HepG2 (cell line): Measurements from ENCODE around the gene IQCN. TPM values are rescaled to one million over a fixed set of nuclear protein-coding genes. Genes with fewer than 3 reads are reported as not detected.

Experiments used
- ATAC-seq: fragments of 200-7000 bp; cut with Tn5 transposase; 3 replicates; pipeline ENCODE4 v1.9.1; 2020; ENCODE audit warnings: mild to moderate bottlenecking, moderate library complexity
- BruUV-seq: library from RNA; stranded (reverse); fragments of 400-500 nt; replicated peaks from 2 replicates; lab custom pipeline; 2021; lab: Mats Ljungman, UMichigan
- CTCF ChIA-PET: fragments of 300-600 bp; formaldehyde crosslinking; extraction: SDS; loops from one replicate; lab custom pipeline; 2021; ENCODE audit warnings: low total read pairs, inconsistent platforms, low intra/inter-chr PET ratio; lab: Yijun Ruan, JAX
- POLR2A ChIA-PET: fragments of 350-600 bp; sonication (Branson Sonifier 250); formaldehyde crosslinking; loops from one replicate; lab custom pipeline; 2020; ENCODE audit warnings: antibody characterized with exemption, inconsistent platforms; lab: Yijun Ruan, JAX
- DNase-seq: peaks from one replicate; pipeline ENCODE4 v3.0.0-alpha.2; 2015; ENCODE audit warnings: low spot score
- FAIRE-seq: peaks from 3 replicates; lab custom pipeline; 2011; peaks lifted over from hg19 to GRCh38; lab: Jason Lieb, UNC
- H2AFZ ChIP-seq: one replicate; pipeline ENCODE4 v1.6.1; 2011; ENCODE audit warnings: low read length, inconsistent platforms
- H3K27ac ChIP-seq: fragments of 300-600 bp; 3 replicates; pipeline ENCODE4 v1.8.0; 2011; ENCODE audit warnings: mixed run types, mild to moderate bottlenecking, mixed read lengths, low read length, inconsistent platforms; ENCODE audit not compliant: insufficient read depth; ENCODE audit errors: extremely low read length
- H3K27me3 ChIP-seq, 2 experiments: fragments of 200-600 bp in 1 of 2; 2 replicates in 1 of 2; 3 replicates in 1 of 2; pipeline versions ENCODE4 v1.6.0 to v1.8.0; 2011; ENCODE audit warnings: low read length in 2 of 2, mild to moderate bottlenecking in 2 of 2, moderate library complexity in 2 of 2, inconsistent platforms in 1 of 2; ENCODE audit not compliant: insufficient read depth in 2 of 2, control insufficient read depth in 1 of 2
- H3K36me3 ChIP-seq, 2 experiments: fragments of 200-600 bp in 1 of 2; replicated peaks in 1 of 2; 2 replicates in 1 of 2; 3 replicates in 1 of 2; pipeline versions ENCODE4 v1.5.1 to v1.8.0; 2011; ENCODE audit warnings: low read length in 2 of 2, inconsistent platforms in 1 of 2; ENCODE audit not compliant: insufficient read depth in 2 of 2, control insufficient read depth in 1 of 2
- H3K4me1 ChIP-seq: 2 replicates; pipeline ENCODE4 v1.5.1; 2012; ENCODE audit warnings: low read length, inconsistent platforms; ENCODE audit not compliant: insufficient read depth
- H3K4me2 ChIP-seq: 2 replicates; pipeline ENCODE4 v1.6.0; 2011; ENCODE audit warnings: low read depth, low read length, inconsistent platforms
- H3K4me3 ChIP-seq, 3 experiments: fragments of 200-600 bp in 1 of 3; sonication (generic), shearing (Covaris generic) in 1 of 3; replicated peaks in 1 of 3; 2 replicates each; pipeline ENCODE4 v1.5.1; 2011 to 2016; ENCODE audit warnings: low read length in 3 of 3, inconsistent platforms in 2 of 3, low read depth in 2 of 3, mild to moderate bottlenecking in 2 of 3, control low read depth in 1 of 3, mixed read lengths in 1 of 3; ENCODE audit not compliant: insufficient read depth in 1 of 3
- H3K79me2 ChIP-seq: one replicate; pipeline ENCODE4 v1.6.1; 2011; ENCODE audit warnings: low read length, inconsistent platforms; ENCODE audit not compliant: insufficient read depth
- H3K9ac ChIP-seq: 2 replicates; pipeline ENCODE4 v1.6.0; 2011; ENCODE audit warnings: mild to moderate bottlenecking, low read depth, low read length, inconsistent platforms; ENCODE audit not compliant: insufficient read depth
- H3K9me3 ChIP-seq: 2 replicates; pipeline ENCODE4 v1.5.1; 2012; ENCODE audit warnings: mild to moderate bottlenecking, low read length
- H4K20me1 ChIP-seq: 2 replicates; pipeline ENCODE4 v1.6.0; 2011; ENCODE audit warnings: inconsistent platforms, mild to moderate bottlenecking, low read length, moderate library complexity; ENCODE audit not compliant: insufficient read depth
- CHD2 ChIP-seq: IDR thresholded peaks from 2 replicates; pipeline ENCODE4 v1.6.1; 2011; ENCODE audit warnings: low read depth, low read length, improper control_type of control experiment
- CTCF ChIP-seq: sonication (generic); formaldehyde crosslinking; IDR thresholded peaks from 2 replicates; pipeline ENCODE4 v1.5.0; 2020; ENCODE audit warnings: mild to moderate bottlenecking, missing genetic modification reagents, moderate library complexity
- EEA1 ChIP-seq: sonication (generic); formaldehyde crosslinking; IDR thresholded peaks from 2 replicates; pipeline ENCODE4 v1.5.1; 2020; ENCODE audit warnings: mild to moderate bottlenecking, missing genetic modification reagents, borderline replicate concordance
- MAF1 ChIP-seq: sonication (generic); formaldehyde crosslinking; IDR thresholded peaks from 2 replicates; pipeline ENCODE4 v1.5.0; 2020; ENCODE audit warnings: missing genetic modification reagents, borderline replicate concordance
- MAX ChIP-seq: IDR thresholded peaks from 2 replicates; pipeline ENCODE4 v1.6.1; 2012; ENCODE audit warnings: inconsistent platforms
- PTBP1 ChIP-seq: fragments of 200-400 bp; formaldehyde crosslinking; IDR thresholded peaks from 2 replicates; pipeline ENCODE4 v1.6.1; 2018; ENCODE audit warnings: low read length, low read depth; ENCODE audit not compliant: poor library complexity, severe bottlenecking
- SALL2 ChIP-seq: sonication (generic); formaldehyde crosslinking; IDR thresholded peaks from 2 replicates; pipeline ENCODE4 v1.8.1; 2023; ENCODE audit warnings: mild to moderate bottlenecking, missing genetic modification reagents, inconsistent platforms
- SIN3A ChIP-seq: IDR thresholded peaks from 2 replicates; pipeline ENCODE4 v1.6.1; 2011; ENCODE audit warnings: low read depth, mild to moderate bottlenecking, control low read depth, low read length, borderline replicate concordance
- SMC3 ChIP-seq: IDR thresholded peaks from 2 replicates; pipeline ENCODE4 v1.6.1; 2011; ENCODE audit warnings: low read length, improper control_type of control experiment
- STAG1 ChIP-seq: sonication (generic); formaldehyde crosslinking; IDR thresholded peaks from 2 replicates; pipeline ENCODE4 v1.4.0; 2020; ENCODE audit warnings: missing genetic modification reagents
- TFDP1 ChIP-seq: IDR thresholded peaks from 2 replicates; pipeline ENCODE4 v1.6.1; 2016; ENCODE audit warnings: missing compliant biosample characterization, missing genetic modification reagents, borderline replicate concordance
- ZKSCAN8 ChIP-seq: IDR thresholded peaks from 2 replicates; pipeline ENCODE4 v1.6.1; 2016; ENCODE audit warnings: borderline replicate concordance, missing genetic modification reagents, missing compliant biosample characterization
- ZNF121 ChIP-seq: sonication (generic); formaldehyde crosslinking; IDR thresholded peaks from 2 replicates; pipeline ENCODE4 v1.5.0; 2020; ENCODE audit warnings: mild to moderate bottlenecking, missing genetic modification reagents
- ZNF230 ChIP-seq: sonication (generic); formaldehyde crosslinking; IDR thresholded peaks from 2 replicates; pipeline ENCODE4 v1.4.0; 2020; ENCODE audit warnings: mild to moderate bottlenecking, missing genetic modification reagents
- WGBS: methylation state at CpG from one replicate; pipeline ENCODE4 v1.1.6; 2017; ENCODE audit warnings: low lambda C conversion rate; 5-methylcytosine and 5-hydroxymethylcytosine counted together
- in situ Hi-C: cut with HindIII; loops from 2 replicates; pipeline ENCODE4 v1.10.0; 2017; ENCODE audit warnings: low pct_unique_long_range_greater_than_20kb; ENCODE audit not compliant: extremely low pct_ligation_motif_present
- intact Hi-C: fragments of 100-400 bp; cut with micrococcal nuclease; formaldehyde crosslinking; loops from one replicate; pipeline ENCODE4 v1.10.0; 2022; ENCODE audit not compliant: unreplicated experiment
- polyA plus RNA-seq, 8 experiments: library from polyadenylated mRNA; depleted of rRNA in 3 of 8; stranded (reverse) in 7 of 8; unstranded in 1 of 8; fragments of >200 nt; fragmentation: Illumina TruSeq in 4 of 8; extraction: Trizol in 4 of 8; gene quantifications; 2 replicates each; pipeline versions ENCODE4 v1.2.1 to v1.2.3, GENCODE V29; 2011 to 2016; ENCODE audit warnings: low read depth in 4 of 8, missing spikeins in 1 of 8, mixed read lengths in 1 of 8; ENCODE audit not compliant: insufficient read depth in 1 of 8
- total RNA-seq, 5 experiments: library from RNA; depleted of rRNA; stranded (reverse); fragments of >200 nt; fragmentation: Illumina TruSeq; extraction: Trizol; gene quantifications; 2 replicates each; pipeline ENCODE4 v1.2.3, GENCODE V29; 2016; ENCODE audit warnings: low read depth in 1 of 5

IQCN gene
- total and polyA plus RNA-seq, 2 of the 13 experiments (the other 11 are each of a cell fraction or from before 2014, with no cell fraction given): 0.04 to 0.18 TPM

GRCh38 chr19:18252370-18252717, 21.9 kb downstream of the IQCN start:
- Histone ChIP-seq H3K4me1 (peaks cover 21% of the 10 kb centered on the region), H3K27ac (no peak overlapping the region), H3K9ac (no peak overlapping the region), H2AFZ (no peak overlapping the region), H3K36me3 (no peaks in the 10 kb centered on the region), H3K4me2 (no peak overlapping the region), H3K79me2 (no peaks in the 10 kb centered on the region), H3K27me3 (peaks cover 2 to 19% of the 10 kb centered on the region in 2 experiments; a peak in 4 of 5 replicates), H3K4me3 (no peak overlapping the region), H3K9me3 (no peaks in the 10 kb centered on the region), H4K20me1 (no peaks in the 10 kb centered on the region)
- ChIA-PET CTCF (interaction anchor here (0.8 to 3.3 kb wide), 6 partner anchors 23 to 139 kb away, joined by 3 to 38 read pairs (median 4); no protein-coding TSS in a partner anchor), POLR2A (no interaction called here)
- intact Hi-C loops (loop anchor here (1.0 kb wide), 1 partner anchor 44 kb away; no protein-coding TSS in a partner anchor), in situ Hi-C loops (loop anchor here (5.0 kb wide), 1 partner anchor 45 kb away; no protein-coding TSS in a partner anchor)
- 34% methylated on average over 7 of the region's 7 CpGs for WGBS
- TF ChIP-seq SMC3: no peak
- TF ChIP-seq CHD2: no peak
- TF ChIP-seq ZNF121 (CRISPR knock-in tag): peak; percentile 46; the same call in 1 of the 2 replicates
- TF ChIP-seq SIN3A: no peak
- DNase-seq: no peak
- FAIRE-seq: no peak
- ATAC-seq: no peak
- BruUV-seq: no TSS peak

- no peaks in the 10 kb centered on the region for H4K20me1 ChIP-seq
- no peaks in the 10 kb centered on the region for H3K9me3 ChIP-seq
- no peak overlapping the region for H3K4me3 ChIP-seq
- H2AFZ ChIP-seq: no peak overlapping the region
- no peak overlapping the region for H3K4me2 ChIP-seq
- WGBS: 21% methylated on average over 23 of the region's 23 CpGs
- POLR2A ChIA-PET: no interaction called here
- no peaks in the 10 kb centered on the region for H3K79me2 ChIP-seq
- no peak overlapping the region for H3K9ac ChIP-seq
- in situ Hi-C loops (loop anchor here (5.0 kb wide), 1 partner anchor 44 kb away; no protein-coding TSS in a partner anchor), intact Hi-C loops (loop anchor here (1.0 kb wide), 2 partner anchors 43 to 138 kb away; no protein-coding TSS in a partner anchor)
- DNase-seq (peak; percentile 56), FAIRE-seq (peak; percentile 78), ATAC-seq (peak; percentile 65)
- no peak overlapping the region for H3K27ac ChIP-seq
- no TSS peak for BruUV-seq
- H3K27me3 ChIP-seq: peaks cover 0 to 15% of the 10 kb centered on the region in 2 experiments; a peak in 3 of 5 replicates
- H3K4me1 ChIP-seq: peaks cover 21% of the 10 kb centered on the region
- H3K36me3 ChIP-seq: no peaks in the 10 kb centered on the region
- CTCF ChIA-PET: interaction anchor here (0.8 to 3.3 kb wide), 6 partner anchors 23 to 139 kb away, joined by 3 to 38 read pairs (median 4); no protein-coding TSS in a partner anchor
- peak; percentile 92 for TF ChIP-seq STAG1 (CRISPR knock-in tag)
- 0 out of 2 replicates have a peak, but pooled peaks have one; percentile 33 for TF ChIP-seq ZNF230 (CRISPR knock-in tag)
- no peak for TF ChIP-seq MAX
- no peak for TF ChIP-seq PTBP1
- TF ChIP-seq TFDP1 (CRISPR knock-in tag): no peak
- TF ChIP-seq SMC3: peak; percentile 97
- TF ChIP-seq EEA1 (CRISPR knock-in tag): no peak
- TF ChIP-seq CTCF: peak; percentile 92
- no peak for TF ChIP-seq SALL2
- no peak for TF ChIP-seq MAF1 (CRISPR knock-in tag)
- peak; percentile 100 for TF ChIP-seq ZKSCAN8
These were observed 22.5 kb downstream of the IQCN start for GRCh38 chr19:18251587-18252369.
